IPS-NIHi7 (cell line): ENCODE data around the gene ATOH7.
"Not testable (repeated sequence)": the region's sequence is repeated elsewhere in the genome, so short reads cannot be mapped to it uniquely, and the experiment has no call there.

ENCODE experiments used
- DNase-seq: peaks from one replicate; pipeline ENCODE4 v3.0.0; 2012; ENCODE audit warnings: mixed read lengths; ENCODE audit errors: extremely low spot score

Gene ATOH7

GRCh38 chr10:68237173-68237572 is 5.3 kb upstream of the ATOH7 start:
- DNase-seq: no peak

- no peak for DNase-seq
Observed at GRCh38 chr10:68235581-68235980, 3.7 kb upstream of the ATOH7 start.

- no peak for DNase-seq
Observed at GRCh38 chr10:68235111-68235510, 3.2 kb upstream of the ATOH7 start.

GRCh38 chr10:68233046-68233445 is 1.1 kb upstream of the ATOH7 start:
- DNase-seq: no peak

- peak; percentile 97 for DNase-seq
Observed at GRCh38 chr10:68231106-68231816, 652 bp downstream of the ATOH7 start.

GRCh38 chr10:68230268-68230667 is 1.6 kb downstream of the ATOH7 start:
- DNase-seq: no peak

GRCh38 chr10:68224810-68225209 is 7.1 kb downstream of the ATOH7 start:
- DNase-seq: no peak

- peak; percentile 32 for DNase-seq
Observed at GRCh38 chr10:68223535-68224165, 8.3 kb downstream of the ATOH7 start.

GRCh38 chr10:68222391-68222790 is 9.5 kb downstream of the ATOH7 start:
- DNase-seq: no peak

GRCh38 chr10:68221196-68221595 is 10.7 kb downstream of the ATOH7 start:
- DNase-seq: no peak

GRCh38 chr10:68218786-68219185 is 13.1 kb downstream of the ATOH7 start:
- no peak for DNase-seq

- no peak for DNase-seq
Observed at GRCh38 chr10:68212721-68213352, 19.1 kb downstream of the ATOH7 start.

GRCh38 chr10:68211669-68212068 is 20.2 kb downstream of the ATOH7 start:
- DNase-seq: no peak

GRCh38 chr10:68208424-68209042 is 23.4 kb downstream of the ATOH7 start:
- peak; percentile 87 for DNase-seq

GRCh38 chr10:68202960-68203353 is 29.0 kb downstream of the ATOH7 start:
- DNase-seq: no peak

- no peak for DNase-seq
Observed at GRCh38 chr10:68196701-68197100, 35.2 kb downstream of the ATOH7 start.

- DNase-seq: not testable (repeated sequence)
Observed at GRCh38 chr10:68195776-68196175, 36.1 kb downstream of the ATOH7 start.

GRCh38 chr10:68194290-68194689 is 37.6 kb downstream of the ATOH7 start:
- no peak for DNase-seq

GRCh38 chr10:68192113-68192512 is 39.8 kb downstream of the ATOH7 start:
- DNase-seq: no peak

GRCh38 chr10:68188835-68189234 is 43.1 kb downstream of the ATOH7 start:
- DNase-seq: no peak

- DNase-seq: no peak
Observed at GRCh38 chr10:68185085-68185484, 46.8 kb downstream of the ATOH7 start.

GRCh38 chr10:68184546-68184945 is 47.4 kb downstream of the ATOH7 start:
- peak; percentile 38 for DNase-seq
